GM21576 (cell line): ENCODE data around the gene SEMA4B.
A peak's percentile ranks its signal among the peaks of the same experiment; 100 is the strongest.

Experiments
- ATAC-seq: cut with Tn5 transposase; IDR thresholded peaks from one replicate; pipeline ENCODE4 v1.9.1; 2021; ENCODE audit warnings: mild to moderate bottlenecking, moderate library complexity; ENCODE audit not compliant: unreplicated experiment

Gene SEMA4B

DNA sequence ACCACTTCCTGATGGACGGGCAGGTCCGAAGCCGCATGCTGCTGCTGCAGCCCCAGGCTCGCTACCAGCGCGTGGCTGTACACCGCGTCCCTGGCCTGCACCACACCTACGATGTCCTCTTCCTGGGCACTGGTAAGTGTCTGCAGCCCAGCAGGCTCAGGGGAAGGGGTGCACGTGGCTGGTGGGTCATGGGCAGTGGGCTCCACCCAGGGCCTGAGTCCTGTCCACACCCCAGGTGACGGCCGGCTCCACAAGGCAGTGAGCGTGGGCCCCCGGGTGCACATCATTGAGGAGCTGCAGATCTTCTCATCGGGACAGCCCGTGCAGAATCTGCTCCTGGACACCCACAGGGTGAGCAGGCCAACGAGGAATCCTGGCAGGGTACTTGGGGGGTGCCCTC lies 23.9 kb downstream of the SEMA4B start:
- ATAC-seq: no peak

DNA sequence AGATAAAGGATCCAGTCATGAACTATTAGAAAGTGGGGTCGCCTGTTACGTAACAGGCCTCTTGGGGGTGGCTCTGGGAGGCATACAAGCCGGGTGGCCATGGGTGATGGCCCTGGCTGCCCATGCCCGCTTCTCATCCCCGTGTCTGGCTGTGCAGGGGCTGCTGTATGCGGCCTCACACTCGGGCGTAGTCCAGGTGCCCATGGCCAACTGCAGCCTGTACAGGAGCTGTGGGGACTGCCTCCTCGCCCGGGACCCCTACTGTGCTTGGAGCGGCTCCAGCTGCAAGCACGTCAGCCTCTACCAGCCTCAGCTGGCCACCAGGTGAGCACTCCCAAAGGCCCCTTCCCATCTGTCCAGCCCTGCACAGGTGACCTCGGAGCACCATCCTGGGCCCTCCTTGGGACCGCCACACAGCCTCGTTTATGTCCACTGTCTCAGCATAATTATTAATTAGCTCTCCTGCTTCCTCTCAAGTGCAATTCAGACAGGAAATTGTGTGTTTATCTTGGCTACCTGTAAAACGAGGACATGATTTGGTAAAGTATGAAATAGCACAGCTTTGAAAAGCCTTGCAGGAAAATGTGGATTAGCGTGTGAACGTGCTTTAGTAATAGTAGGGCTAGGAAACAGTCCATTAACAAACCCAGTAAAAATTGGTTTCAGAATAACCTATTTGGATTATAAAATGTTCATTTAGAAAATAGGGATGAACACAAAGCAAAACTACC lies 24.5 kb downstream of the SEMA4B start:
- ATAC-seq: no peak

DNA sequence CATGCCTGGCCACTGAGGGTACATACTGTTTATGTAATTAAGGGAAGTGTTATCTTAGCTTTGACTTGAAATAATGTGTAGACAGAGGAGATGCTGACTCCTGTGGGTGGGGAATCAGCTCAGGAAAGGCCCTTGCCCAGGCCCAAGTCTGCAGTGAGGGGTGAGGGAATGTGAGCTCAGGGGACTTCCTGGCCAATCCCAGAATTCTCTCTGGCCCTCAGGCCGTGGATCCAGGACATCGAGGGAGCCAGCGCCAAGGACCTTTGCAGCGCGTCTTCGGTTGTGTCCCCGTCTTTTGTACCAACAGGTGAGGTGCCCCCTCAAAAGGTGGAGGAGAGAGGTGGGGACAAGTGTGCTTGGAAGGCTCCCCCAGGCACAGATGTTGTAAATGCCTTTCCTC lies 26.2 kb downstream of the SEMA4B start:
- ATAC-seq: no peak

DNA sequence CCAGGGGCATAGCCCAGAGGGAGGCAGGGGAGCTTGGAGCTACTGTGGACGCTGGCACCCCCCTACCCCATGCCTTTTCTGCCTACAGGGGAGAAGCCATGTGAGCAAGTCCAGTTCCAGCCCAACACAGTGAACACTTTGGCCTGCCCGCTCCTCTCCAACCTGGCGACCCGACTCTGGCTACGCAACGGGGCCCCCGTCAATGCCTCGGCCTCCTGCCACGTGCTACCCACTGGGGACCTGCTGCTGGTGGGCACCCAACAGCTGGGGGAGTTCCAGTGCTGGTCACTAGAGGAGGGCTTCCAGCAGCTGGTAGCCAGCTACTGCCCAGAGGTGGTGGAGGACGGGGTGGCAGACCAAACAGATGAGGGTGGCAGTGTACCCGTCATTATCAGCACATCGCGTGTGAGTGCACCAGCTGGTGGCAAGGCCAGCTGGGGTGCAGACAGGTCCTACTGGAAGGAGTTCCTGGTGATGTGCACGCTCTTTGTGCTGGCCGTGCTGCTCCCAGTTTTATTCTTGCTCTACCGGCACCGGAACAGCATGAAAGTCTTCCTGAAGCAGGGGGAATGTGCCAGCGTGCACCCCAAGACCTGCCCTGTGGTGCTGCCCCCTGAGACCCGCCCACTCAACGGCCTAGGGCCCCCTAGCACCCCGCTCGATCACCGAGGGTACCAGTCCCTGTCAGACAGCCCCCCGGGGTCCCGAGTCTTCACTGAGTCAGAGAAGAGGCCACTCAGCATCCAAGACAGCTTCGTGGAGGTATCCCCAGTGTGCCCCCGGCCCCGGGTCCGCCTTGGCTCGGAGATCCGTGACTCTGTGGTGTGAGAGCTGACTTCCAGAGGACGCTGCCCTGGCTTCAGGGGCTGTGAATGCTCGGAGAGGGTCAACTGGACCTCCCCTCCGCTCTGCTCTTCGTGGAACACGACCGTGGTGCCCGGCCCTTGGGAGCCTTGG lies 27.0 kb downstream of the SEMA4B start:
- ATAC-seq: no peak

DNA sequence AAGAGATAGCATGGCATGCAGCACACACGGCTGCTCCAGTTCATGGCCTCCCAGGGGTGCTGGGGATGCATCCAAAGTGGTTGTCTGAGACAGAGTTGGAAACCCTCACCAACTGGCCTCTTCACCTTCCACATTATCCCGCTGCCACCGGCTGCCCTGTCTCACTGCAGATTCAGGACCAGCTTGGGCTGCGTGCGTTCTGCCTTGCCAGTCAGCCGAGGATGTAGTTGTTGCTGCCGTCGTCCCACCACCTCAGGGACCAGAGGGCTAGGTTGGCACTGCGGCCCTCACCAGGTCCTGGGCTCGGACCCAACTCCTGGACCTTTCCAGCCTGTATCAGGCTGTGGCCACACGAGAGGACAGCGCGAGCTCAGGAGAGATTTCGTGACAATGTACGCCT lies 27.8 kb downstream of the SEMA4B start:
- ATAC-seq: no peak

DNA sequence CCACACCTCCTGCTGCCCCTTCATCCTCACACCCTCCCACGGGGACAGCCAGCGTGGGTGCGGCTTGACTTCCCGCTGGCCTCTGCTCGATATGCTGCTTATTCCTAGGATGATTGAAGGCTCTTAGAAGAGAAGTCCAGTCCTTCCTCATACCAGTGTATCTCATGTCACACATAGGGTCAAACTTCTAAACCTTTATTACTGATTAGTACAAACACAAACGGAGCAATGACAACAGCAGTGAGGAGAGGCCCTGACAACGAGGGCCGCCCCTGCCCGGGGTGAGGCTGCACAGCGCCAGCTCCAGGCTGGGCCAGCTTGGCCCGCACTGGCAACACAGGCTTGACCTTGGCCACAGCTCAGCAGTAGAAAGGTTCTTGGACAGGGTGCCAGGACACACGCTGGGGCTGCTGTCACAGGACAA lies 29.0 kb downstream of the SEMA4B start:
- no peak for ATAC-seq

DNA sequence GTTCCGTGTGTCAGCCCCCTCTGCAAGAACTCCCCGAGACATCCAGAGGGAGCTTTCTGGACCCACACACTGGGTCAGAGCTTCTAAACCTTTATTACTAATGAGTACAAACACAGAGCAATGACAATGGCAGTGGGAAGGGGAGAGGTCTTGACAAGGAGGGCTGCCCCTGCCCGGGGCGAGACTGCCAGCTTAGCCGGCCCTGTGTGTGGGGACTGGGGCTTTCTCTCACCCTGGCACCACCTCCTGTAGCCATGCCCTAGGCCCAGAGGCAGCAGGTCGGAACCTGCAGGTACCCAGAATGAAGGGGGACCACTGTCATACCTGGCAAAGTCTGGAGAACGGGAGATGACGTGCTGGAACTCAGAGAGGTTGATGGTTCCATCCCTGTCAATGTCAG lies 29.5 kb downstream of the SEMA4B start:
- ATAC-seq: no peak

DNA sequence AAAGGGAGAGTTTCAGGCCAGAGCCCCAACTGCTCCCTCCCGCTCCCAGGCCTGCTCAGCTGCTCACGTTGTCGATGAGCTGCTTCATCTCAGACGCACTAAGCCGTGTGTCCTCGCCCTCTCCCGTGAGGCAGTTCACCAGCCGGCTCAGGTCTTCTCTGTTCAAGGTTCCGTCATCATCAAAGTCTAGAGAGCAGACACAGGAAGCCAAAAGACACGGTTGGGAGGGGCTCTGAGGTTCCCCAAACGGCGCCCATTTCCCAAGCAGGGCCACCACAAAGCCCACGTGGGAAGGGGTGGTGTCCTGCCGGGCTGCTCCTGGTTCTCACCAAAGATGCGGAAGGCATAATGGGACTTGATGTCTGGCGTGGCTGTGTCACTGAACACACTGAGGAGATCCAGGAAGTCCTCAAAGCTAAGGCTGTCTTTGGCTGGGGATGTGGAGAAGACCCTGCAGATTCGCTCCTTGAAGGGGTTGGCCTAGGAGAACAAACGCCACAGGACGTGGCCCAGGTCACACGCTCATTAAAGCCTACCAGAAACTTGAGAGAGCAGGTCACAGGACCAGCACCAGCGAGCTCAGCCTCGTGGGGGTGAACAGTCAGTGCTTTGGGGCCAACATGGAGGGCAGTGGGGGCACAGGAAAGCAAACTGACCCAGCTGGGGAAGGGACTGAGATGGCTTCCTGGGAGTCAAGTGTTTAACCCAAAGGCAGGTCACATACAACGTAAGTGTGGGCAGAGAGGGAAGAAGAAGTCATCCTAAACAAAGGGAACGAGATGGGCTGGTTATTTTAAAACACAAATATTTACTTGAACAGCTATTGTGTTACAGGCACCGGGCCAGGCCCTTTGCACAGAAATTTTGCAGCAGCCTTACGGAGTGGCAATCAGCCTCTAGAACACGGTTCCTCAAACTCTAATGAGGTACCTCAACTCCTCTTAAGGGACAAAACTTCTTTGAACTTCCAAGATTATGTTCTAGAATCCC lies 30.2 kb downstream of the SEMA4B start:
- no peak for ATAC-seq

DNA sequence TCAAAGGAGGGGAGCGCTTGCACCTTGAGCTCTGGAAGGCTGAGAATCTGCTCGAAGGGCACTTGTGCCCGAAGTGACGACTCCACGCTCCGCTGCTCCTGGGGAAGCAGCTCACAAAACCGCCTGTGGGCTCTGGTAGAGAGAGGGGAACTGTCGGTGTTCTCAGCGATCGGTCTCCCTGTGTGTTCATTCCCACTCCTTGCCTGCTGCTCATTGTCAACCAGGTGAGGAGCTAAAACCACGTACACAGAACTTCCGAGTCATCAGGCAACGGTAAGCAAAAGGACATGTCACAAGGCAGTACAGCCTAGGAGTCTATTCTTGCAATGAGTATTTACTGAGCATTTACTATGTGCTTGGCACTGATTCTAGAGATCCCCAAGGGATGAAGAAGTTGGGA lies 31.1 kb downstream of the SEMA4B start:
- ATAC-seq: no peak

DNA sequence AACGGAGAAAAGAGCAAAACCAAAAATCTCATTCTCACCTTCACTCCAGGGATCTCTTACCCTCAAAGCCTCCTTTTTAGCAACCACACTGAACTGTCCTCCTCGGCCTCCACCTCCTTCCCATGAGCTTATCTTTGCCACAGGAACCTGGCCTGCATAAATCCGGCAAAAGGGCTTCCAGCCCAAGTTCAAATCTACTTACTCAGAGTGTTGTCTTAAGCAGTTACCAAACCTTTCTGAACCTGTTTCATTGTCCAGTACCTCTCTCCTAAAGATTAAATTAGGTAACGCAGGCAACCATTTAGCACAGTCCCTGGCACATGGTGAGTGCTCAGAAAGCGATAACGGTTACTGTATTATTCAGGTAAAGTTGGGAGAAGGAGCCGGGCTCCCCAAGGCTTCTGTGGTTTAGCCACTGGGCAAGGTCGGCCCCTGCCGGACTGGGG lies 31.8 kb downstream of the SEMA4B start:
- ATAC-seq: no peak

DNA sequence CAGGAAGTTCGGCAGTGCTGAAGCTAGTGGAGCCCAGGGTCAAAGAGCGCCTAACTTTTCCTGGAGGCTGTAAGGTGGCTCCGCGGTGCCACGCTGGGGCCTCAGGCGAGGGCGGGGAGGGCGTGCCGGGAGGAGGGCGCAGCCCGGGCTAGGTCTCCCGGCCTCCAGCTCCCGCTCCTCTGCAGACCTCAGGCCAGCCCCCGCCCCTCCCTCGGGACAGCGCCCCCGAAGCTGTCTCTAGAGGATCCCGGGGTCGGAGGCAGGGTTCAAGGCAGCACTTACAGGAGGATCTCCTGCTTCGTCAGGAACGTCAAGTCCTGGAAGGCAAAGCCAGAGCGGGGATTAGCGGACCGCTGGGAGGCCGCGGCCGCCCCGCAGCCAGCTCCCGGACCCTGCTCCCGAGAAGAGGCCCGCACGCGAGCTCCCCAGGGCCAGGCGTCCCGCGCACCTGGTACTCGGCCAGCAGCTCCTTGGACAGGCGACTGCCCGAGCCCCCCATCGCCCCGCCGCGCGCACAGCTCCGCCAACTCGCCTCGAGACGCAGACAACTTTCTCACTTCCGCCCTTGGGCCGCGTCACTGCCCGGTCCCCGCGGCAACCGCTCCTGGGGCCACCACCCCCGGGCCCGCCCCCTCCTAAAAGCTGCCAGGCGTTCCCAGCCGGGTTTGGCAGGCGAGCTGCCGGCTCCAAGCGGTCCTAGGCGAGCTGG lies 32.4 kb downstream of the SEMA4B start, which contains the start of gene CIB1:
Gene CIB1 (minus strand): TSS at position 555 of the 709 bp plus-strand sequence. CDS start 56 bp downstream, at position 499.
- peak; percentile 85 for ATAC-seq

DNA sequence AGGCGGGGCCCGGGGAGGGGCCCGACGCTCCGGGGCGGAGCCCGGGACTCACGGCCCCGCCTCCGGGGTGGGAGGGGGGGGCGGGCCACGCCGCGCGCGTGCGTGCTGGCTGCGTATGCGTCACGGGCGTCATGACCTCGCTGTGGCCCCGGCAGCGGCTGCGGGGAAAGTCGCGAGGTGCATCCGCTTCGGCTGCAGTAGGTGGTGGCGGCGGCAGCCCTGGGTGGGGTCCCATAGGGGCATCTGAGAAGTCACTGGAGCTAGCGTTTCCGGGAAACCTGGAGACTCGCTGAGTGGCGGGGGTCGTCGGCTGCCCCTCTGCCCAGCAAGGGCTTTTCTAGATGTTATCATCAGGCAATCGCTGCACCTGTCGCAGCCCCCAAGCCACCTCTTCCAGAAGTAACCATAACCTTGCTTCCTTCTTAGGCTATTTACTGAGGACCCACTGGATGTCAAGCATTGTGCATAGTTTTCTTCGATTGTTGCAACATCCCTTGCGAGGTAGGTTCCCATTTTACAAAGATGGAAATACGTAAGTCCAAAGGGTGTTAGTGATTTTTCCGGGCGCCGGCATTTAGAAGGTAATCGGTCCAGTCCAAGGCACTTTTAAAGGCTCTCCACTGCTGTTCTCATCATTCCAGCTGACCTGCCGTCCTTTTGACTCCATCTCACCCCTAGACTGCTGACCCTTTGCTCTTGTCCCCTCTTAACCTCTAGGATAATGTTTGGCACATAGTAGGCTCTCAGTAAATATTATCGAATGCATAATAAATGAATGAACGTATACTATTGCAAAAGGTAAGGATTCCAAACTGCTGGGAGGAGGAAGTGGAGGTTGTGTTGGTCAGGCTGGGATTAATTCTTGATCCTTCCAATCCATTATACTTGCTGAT lies 33.2 kb downstream of the SEMA4B start, which contains the start of gene GDPGP1:
Gene GDPGP1 (plus strand): TSS at position 114 of the 893 bp plus-strand sequence. CDS start 6,700 bp downstream, outside the sequence.
- peak; percentile 63 for ATAC-seq

DNA sequence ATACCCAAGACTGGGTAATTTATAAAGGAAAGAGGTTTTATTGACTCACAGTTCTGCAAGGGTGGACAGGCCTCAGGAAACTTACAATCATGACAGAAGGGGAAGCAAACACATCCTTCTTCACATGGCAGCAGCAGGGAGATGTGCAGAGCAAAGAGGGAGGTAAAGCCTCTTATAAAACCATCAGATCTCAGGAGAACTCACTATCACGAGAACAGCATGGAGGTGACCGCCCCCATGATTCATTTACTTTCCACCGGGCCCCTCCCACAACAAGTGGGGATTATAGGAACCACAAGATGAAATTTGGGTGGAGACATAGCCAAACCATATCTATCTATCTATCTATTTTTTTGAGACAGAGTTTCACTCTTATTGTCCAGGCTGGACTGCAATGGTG lies 38.2 kb downstream of the SEMA4B start:
- ATAC-seq: no peak

DNA sequence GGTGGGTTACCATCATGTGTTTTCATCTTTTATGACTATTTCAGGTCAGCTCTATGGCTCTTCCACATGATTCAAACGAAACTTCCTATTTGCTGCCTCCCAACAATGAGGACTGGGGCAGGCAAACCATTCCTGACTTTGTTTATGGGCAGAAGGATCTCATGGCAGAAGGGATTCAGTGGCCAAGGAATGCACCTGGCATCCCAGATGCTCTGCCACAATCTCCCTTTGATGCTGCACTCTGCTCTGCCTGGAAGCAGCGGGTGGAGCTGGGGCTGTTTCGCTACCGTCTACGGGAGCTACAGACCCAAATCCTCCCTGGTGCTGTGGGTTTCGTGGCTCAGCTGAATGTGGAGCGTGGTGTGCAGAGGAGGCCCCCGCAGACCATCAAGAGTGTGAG lies 39.7 kb downstream of the SEMA4B start:
- ATAC-seq: no peak

DNA sequence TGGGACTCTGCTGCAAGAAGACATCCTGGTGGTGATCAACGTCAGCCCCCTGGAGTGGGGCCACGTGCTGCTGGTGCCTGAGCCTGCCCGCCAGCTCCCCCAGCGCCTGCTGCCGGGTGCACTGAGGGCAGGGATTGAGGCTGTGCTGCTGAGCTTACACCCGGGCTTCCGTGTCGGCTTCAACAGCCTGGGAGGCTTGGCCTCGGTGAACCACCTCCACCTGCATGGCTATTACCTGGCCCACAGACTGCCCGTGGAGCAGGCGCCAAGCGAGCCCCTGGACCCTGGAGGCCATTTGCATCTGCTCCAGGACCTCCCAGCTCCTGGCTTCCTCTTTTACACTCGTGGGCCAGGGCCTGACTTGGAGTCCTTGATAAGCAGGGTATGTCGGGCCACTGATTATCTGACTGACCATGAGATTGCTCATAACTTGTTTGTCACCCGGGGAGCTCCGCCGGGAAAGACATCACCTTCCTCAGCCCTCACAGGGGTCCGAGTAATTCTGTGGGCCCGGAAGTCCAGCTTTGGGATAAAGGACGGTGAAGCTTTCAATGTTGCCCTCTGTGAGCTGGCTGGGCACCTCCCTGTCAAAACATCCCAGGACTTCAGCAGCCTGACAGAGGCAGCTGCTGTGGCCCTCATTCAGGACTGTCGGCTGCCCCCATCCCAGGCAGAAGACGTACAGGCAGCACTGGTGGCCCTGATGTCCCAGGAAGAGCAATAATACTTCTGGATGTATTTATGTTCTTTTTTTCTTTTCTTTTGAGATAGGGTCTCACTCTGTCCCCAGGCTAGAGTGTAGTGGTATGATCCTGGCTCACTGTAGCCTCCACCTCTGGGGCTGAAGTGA lies 40.4 kb downstream of the SEMA4B start:
- ATAC-seq: no peak

DNA sequence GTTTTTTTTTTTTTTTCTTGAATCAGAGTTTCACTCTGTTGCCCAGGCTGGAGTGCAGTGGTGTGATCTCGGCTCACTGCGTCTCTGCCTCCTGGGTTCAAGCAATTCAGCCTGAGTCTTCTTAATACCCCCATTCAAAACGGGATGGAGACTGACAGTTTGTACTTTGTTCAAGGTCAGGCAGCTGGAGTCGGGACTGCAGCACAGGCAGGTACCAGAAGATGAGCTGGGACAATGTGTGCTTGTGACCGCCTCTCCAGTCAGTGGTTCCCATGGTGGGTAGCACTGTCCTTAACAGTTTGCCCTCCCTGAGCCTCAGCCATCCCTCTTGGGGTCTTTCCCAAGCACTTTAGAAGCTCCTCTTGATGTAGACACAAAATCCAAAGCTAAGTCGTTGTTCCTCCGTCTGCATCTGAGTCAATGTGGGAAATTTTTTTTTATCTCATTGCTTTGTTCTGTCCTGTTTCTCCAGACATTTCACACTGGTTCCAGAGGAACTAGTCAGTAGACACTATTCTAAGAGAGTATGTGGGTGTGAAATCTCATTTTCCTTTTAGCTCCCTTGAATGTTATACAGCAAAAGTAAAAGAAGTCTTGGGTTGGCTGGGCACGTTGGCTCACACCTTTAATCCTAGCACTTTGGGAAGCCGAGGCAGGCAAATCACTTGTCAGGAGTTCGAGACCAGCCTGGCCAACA lies 43.0 kb downstream of the SEMA4B start:
- no peak for ATAC-seq

DNA sequence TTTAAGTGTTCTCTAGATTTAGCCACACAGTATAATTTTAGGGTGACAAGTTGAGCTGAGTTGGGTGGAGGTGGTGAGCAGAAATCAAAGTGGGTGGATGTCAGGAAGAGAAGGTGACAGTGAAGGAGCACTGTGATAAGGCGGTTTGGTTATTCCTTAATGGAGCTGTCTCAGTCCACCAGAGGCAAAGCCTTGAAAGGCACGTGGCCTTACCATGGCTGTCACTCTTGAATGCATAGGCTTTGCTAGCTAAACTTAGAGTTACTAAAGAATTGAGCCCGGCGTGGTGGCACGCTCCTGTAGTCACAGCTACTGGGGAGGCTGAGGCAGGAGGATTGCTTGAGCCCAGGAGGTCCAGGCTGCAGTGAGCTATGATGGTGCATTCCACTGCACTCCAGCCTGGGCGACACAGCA lies 47.7 kb downstream of the SEMA4B start:
- ATAC-seq: no peak
